Heart left ventricle (tissue), 16 donors: ENCODE measurements around the gene SCN8A. TPM values are rescaled to one million over a fixed set of nuclear protein-coding genes. Genes with fewer than 3 reads are reported as not detected.

Source experiments
- ATAC-seq, 4 donors: fragments of 200-7000 bp; cut with Tn5 transposase; one replicate each; pipeline ENCODE4 v1.9.1; 2020 to 2022; ENCODE audit warnings: moderate library complexity in 4 of 4, mild to moderate bottlenecking in 3 of 4, moderate number of reproducible peaks in 1 of 4
- DNase-seq, 5 donors: peaks; one replicate each; pipeline ENCODE4 v3.0.0-alpha.2; 2020
- H3K27ac ChIP-seq, 12 donors: fragments of 200-600 bp; sonication (generic) in 4 of 12; one replicate each; pipeline versions ENCODE4 v1.5.0 to v1.8.0; 2016 to 2022; ENCODE audit warnings: mild to moderate bottlenecking in 2 of 12
- H3K27me3 ChIP-seq, 9 donors: fragments of 200-600 bp; sonication (generic) in 2 of 9; one replicate each; pipeline versions ENCODE4 v1.5.1 to v1.8.0; 2016 to 2022; ENCODE audit warnings: mild to moderate bottlenecking in 3 of 9
- H3K36me3 ChIP-seq, 9 donors: fragments of 200-600 bp; sonication (generic) in 2 of 9; one replicate each; pipeline versions ENCODE4 v1.5.0 to v1.8.0; 2018 to 2022; ENCODE audit warnings: mild to moderate bottlenecking in 2 of 9
- H3K4me1 ChIP-seq, 12 donors: fragments of 200-600 bp; sonication (generic) in 4 of 12; one replicate each; pipeline versions ENCODE4 v1.5.0 to v1.8.0; 2016 to 2022; ENCODE audit warnings: mild to moderate bottlenecking in 3 of 12
- H3K4me3 ChIP-seq, 12 donors: fragments of 200-600 bp; sonication (generic) in 4 of 12; one replicate each; pipeline versions ENCODE4 v1.5.0 to v1.8.0; 2017 to 2022; ENCODE audit warnings: mild to moderate bottlenecking in 9 of 12, moderate library complexity in 4 of 12
- H3K9me3 ChIP-seq, 12 donors: fragments of 200-600 bp; sonication (generic) in 4 of 12; one replicate each; pipeline versions ENCODE4 v1.5.0 to v1.8.0; 2016 to 2022; ENCODE audit warnings: mild to moderate bottlenecking in 1 of 12
- POLR2A ChIP-seq, 2 donors: fragments of 450-650 bp; IDR thresholded peaks; one replicate each; pipeline ENCODE4 v1.6.1; 2017; ENCODE audit warnings: antibody characterized with exemption in 2 of 2, mild to moderate bottlenecking in 2 of 2, moderate library complexity in 2 of 2
- WGBS, 4 donors: extraction: QIAGEN DNeasy Blood & Tissue Kit in 2 of 4; methylation state at CpG; one replicate each; pipeline versions ENCODE4 v1.1.5 to v1.1.7; 2013 to 2018; 5-methylcytosine and 5-hydroxymethylcytosine counted together
- intact Hi-C, 10 donors: fragments of 100-400 bp; cut with DNase I; formaldehyde crosslinking; loops; one replicate each; pipeline versions ENCODE4 v1.11.1 to v1.14.2; 2022
- polyA plus RNA-seq, 2 donors: library from polyadenylated mRNA; stranded (reverse); fragments of 200-250 nt; gene quantifications; one replicate each; pipeline ENCODE4 v1.2.3, GENCODE V29; 2013
- total RNA-seq, 9 donors: library from RNA; depleted of rRNA in 2 of 9; stranded (reverse); fragments of >200 nt in 2 of 9; fragmentation: NEBNext Ultra II Directional in 3 of 9; extraction: Animal tissue kit (Norgen Biotek cat#: 25700) in 3 of 9; gene quantifications; one replicate each; pipeline versions ENCODE4 v1.1.0 to v1.2.4, GENCODE V29; 2016 to 2023
- TF ChIP-seq, protein P1 (sequence below), 12 donors: fragments of 200-600 bp; sonication (generic) in 4 of 12; IDR thresholded peaks; one replicate each; pipeline versions ENCODE4 v1.5.0 to v1.8.0; 2018 to 2022; ENCODE audit warnings: antibody characterized with exemption in 12 of 12, mild to moderate bottlenecking in 5 of 12
- donor health status: ischemic (EF 13 %, LVEDD 7.1; RV severe dilation, severe dysfunction).
- donor health status: healthy with polysubstance abuse.
- donor health status: DM: no; HTN: yes; CAD: no.
- donor health status: DM: no; HTN: no; CAD: no.
- donor health status: ischemic (EF 25% LVEDD 6.9; RV normal size, moderate dysfunction).
- donor health status: ischemic (EF 25% LVEDD 5.7; RV mildly dilated, moderate dysfunction).
- donor health status: healthy.
- donor health status: DM: yes; HTN: yes; CAD: no.
- donor health status: ischemic (EF 35%, LVEDD 5.7; RV mildly dilated, moderate dysfunction).
- donor health status: nonischemic (EF 11% LVEDD 7.7; RV severe dilation, severe dysfunction).
- donor health status: DM: yes; HTN: yes; CAD: no.
- donor health status: PGD.
- donor health status: ischemic (EF 29% LVEDD 5.4; RV normal size, mild dysfunction).
- donor health status: nonischemic (EF 23%, LVEDD 6.1; RV moderate dilation, normal function).

SCN8A gene
- total and polyA plus RNA-seq, 11 donors, result 0.17 to 0.97 (median 0.32) TPM

DNA sequence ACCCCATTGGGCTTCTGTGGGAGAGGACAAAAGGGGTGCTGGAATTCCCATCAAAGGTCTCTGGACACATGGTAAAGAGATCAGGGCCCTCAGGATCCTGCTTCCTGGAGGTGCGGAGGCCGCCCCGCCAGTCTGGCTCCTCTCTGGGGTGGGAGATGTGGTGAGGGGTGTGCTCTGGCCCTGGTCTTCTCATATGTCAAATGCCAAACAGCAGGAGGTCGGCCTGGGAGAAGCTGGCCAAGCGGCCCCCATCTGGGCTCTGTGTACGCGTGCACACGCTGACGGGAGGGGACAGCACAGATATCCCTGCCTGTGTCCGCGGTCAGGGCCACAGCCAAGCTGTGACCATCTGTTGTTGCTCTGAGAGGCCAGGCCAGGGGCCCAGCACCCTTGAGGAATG is 243.4 kb downstream of the SCN8A start:
- intact Hi-C loops, result no loop called here
- Histone ChIP-seq H3K27me3 (peaks cover 0 to 17% (median 0%) of the 10 kb centered on the region in 9 donors), H3K4me1 (peaks cover 0 to 33% (median 15%) of the 10 kb centered on the region in 12 donors), H3K27ac (peak overlapping the region in 2 of 12 donors; percentile 13 to 37), H3K36me3 (no peaks in the 10 kb centered on the region), H3K9me3 (no peaks in the 10 kb centered on the region), H3K4me3 (no peak overlapping the region)
- DNase-seq, result no peak
- ATAC-seq, result peak in 1 of 4 donors; percentile 65
- WGBS, 4 donors, result 40 to 64% (median 55%) methylated on average over 11 of the region's 11 CpGs
- TF ChIP-seq, protein P1, sequence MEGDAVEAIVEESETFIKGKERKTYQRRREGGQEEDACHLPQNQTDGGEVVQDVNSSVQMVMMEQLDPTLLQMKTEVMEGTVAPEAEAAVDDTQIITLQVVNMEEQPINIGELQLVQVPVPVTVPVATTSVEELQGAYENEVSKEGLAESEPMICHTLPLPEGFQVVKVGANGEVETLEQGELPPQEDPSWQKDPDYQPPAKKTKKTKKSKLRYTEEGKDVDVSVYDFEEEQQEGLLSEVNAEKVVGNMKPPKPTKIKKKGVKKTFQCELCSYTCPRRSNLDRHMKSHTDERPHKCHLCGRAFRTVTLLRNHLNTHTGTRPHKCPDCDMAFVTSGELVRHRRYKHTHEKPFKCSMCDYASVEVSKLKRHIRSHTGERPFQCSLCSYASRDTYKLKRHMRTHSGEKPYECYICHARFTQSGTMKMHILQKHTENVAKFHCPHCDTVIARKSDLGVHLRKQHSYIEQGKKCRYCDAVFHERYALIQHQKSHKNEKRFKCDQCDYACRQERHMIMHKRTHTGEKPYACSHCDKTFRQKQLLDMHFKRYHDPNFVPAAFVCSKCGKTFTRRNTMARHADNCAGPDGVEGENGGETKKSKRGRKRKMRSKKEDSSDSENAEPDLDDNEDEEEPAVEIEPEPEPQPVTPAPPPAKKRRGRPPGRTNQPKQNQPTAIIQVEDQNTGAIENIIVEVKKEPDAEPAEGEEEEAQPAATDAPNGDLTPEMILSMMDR (IDR thresholded peaks at IDR 0.05), result no peak
- TF ChIP-seq POLR2A (IDR thresholded peaks at IDR 0.05), result no peak

DNA sequence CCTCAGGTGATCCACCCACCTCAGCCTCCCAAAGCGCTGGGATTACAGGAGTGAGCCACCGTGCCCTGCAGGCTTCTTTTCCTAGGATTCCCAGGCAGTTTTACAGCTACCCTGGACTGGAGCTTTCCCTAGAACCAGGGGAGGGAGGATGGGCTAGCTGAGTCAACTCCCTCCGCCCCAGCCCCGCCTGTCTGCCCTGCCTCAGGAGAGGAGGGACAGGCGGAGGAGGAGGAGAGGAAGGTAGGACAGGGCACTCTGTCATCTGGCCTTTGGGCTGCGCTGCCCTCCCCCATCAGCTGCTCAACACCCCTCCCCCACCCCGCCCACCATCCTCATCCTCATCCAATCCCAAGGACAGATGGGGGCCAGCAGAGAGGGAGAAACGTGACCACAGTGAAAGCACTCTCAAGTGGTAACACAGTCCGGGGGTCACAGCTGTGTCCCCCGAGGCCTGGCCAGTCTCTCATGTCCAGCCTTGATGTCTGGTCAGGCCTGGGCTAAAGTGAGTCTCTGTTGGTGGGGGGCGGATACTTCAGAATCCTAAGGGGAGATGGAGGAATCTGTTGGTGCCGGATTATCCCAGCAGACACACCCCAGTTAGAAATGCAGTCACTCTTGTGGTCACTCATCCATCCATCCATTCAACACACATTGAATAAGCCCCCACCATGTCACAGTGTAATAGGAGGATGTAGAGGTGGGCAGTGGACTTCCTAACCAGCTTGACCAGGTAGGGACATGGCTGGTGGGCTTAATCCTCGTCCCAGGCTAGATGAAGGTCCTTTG is 245.2 kb downstream of the SCN8A start:
- Histone ChIP-seq H3K27ac (no peak overlapping the region), H3K36me3 (no peaks in the 10 kb centered on the region), H3K4me1 (peaks cover 0 to 40% (median 17%) of the 10 kb centered on the region in 12 donors), H3K27me3 (peaks cover 0 to 17% (median 0%) of the 10 kb centered on the region in 9 donors), H3K9me3 (no peaks in the 10 kb centered on the region), H3K4me3 (no peak overlapping the region)
- TF ChIP-seq, protein P1 (IDR thresholded peaks at IDR 0.05), result no peak
- TF ChIP-seq POLR2A (IDR thresholded peaks at IDR 0.05), result no peak
- intact Hi-C loops, result no loop called here
- no peak for ATAC-seq
- 76 to 80% (median 78%) methylated on average over 12 to 13 of the region's 13 CpGs for WGBS, 4 donors
- no peak for DNase-seq

DNA sequence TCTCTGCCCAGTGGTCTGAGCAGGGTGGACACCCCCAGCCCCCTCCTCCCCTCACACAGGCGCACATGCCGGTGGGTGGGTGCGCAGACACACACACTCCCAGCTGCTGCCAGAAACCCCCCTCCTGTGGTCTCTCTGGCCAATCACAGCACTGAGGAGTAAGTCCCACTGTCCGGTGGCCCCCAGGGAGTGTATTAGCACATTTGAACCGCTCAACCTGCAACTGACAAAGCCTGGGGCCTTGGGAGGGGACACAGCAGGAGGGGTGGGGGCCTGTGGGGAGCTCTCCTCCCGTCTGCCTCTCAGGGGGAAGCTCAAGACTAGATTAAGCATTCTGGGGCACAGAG is 245.8 kb downstream of the SCN8A start:
- H3K4me1 ChIP-seq, result peaks cover 0 to 40% (median 17%) of the 10 kb centered on the region in 12 donors
- no peak overlapping the region for H3K27ac ChIP-seq
- peaks cover 0 to 17% (median 0%) of the 10 kb centered on the region in 9 donors for H3K27me3 ChIP-seq
- H3K9me3 ChIP-seq, result no peaks in the 10 kb centered on the region
- intact Hi-C loops, result no loop called here
- no peak for TF ChIP-seq POLR2A (IDR thresholded peaks at IDR 0.05)
- TF ChIP-seq, protein P1 (IDR thresholded peaks at IDR 0.05), result no peak
- no peaks in the 10 kb centered on the region for H3K36me3 ChIP-seq
- no peak for ATAC-seq
- WGBS, 4 donors, result 87 to 96% (median 88%) methylated on average over 5 to 6 of the region's 6 CpGs
- DNase-seq, result no peak
- no peak overlapping the region for H3K4me3 ChIP-seq

DNA sequence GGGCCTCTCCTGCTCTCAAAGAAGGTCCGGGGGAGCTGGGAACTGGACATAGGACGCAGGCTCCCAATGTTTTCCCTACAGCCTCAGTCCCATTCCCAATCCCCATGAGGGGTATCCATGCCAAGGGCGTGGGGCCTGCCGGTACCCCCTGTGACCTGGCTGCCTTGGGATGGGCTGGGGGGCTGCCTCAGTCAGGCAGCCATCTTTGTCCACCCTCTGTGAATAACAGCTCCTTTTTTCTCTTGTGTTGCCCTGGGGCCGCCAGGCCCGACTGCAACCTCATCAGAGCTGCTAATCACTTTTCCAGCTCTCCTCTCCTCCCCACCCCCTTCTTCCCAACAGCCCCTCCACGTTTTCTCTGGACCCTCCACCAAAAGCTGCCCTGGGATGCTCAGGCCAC is 246.3 kb downstream of the SCN8A start:
- Histone ChIP-seq H3K27ac (no peak overlapping the region), H3K9me3 (no peaks in the 10 kb centered on the region), H3K4me3 (no peak overlapping the region), H3K27me3 (peaks cover 0 to 12% (median 0%) of the 10 kb centered on the region in 9 donors), H3K36me3 (no peaks in the 10 kb centered on the region), H3K4me1 (peaks cover 0 to 39% (median 17%) of the 10 kb centered on the region in 12 donors)
- TF ChIP-seq, protein P1 (IDR thresholded peaks at IDR 0.05), result no peak
- no peak for TF ChIP-seq POLR2A (IDR thresholded peaks at IDR 0.05)
- no peak for DNase-seq
- ATAC-seq, result no peak
- intact Hi-C loops, result no loop called here
- WGBS, 4 donors, result 65 to 85% (median 77%) methylated on average over 7 of the region's 7 CpGs
